GM12874 (cell line): ENCODE results near the gene PPM1E.

Experiments used
- CTCF ChIP-seq: IDR thresholded peaks from 2 replicates; pipeline ENCODE4 v1.5.1; 2011; ENCODE audit warnings: low read depth, mild to moderate bottlenecking, control low read depth, low read length, moderate library complexity; ENCODE audit not compliant: insufficient read depth

The PPM1E gene

DNA sequence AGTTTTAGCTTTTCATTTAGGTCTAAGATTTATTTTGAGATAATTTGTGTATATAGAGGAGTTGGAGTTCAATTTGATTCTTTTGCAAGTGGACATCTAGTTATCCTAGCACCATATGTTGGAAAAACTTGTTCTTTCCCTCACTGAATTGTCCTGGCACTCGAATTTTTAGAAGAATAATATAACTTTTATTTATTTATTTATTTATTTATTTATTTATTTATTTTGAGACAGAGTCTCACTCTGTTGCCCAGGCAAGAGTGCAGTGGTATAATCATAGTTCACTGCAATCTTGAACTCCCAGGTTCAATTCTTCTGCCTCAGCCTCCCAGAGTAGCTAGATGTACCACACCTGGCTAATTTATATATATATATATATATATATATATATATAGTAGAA, 29.4 kb downstream of the PPM1E start:
- no peak for TF ChIP-seq CTCF

- no peak for TF ChIP-seq CTCF
Observed at GRCh38 chr17:58786586-58787295, 31.1 kb downstream of the PPM1E start.

DNA sequence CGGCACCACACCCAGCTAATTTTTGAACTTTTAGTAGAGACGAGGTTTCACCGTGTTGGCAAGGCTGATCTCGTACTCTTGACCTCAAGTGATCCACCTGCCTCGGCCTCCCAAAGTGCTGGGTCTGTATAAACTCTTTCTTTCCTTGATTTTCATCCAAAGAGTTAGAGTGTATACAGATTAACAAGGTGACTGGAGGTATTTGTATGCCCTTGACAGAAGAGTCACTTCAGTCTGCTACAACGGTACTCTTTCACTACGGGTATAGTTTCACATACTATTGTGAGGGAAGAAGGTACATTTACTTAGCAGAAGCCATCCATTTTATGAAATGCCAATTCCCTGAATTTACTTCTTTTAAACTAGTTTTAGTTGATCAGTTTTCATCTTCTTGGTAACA, 32.5 kb downstream of the PPM1E start:
- no peak for TF ChIP-seq CTCF

DNA sequence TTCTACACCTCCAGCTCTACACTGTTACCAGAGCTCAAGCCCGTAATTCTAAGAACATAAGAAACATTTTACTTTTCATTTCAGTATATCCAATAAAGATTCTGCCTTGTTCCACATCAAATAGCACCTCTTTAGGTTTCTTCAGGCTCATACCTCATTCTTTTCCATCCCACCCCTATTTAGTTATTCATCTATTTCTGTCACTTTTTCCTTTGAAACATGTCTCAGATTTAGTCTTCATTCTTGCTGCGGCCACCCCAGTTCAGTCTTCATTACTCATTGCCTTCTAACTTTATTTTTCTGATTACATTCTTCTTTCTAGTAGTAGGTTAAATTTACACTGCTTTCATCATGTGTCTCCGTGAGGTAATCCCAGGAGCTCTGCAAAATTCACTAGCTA, 33.5 kb downstream of the PPM1E start:
- no peak for TF ChIP-seq CTCF

GRCh38 chr17:58789831-58790230, 34.2 kb downstream of the PPM1E start:
- no peak for TF ChIP-seq CTCF

GRCh38 chr17:58802188-58802587, 46.5 kb downstream of the PPM1E start:
- no peak for TF ChIP-seq CTCF

DNA sequence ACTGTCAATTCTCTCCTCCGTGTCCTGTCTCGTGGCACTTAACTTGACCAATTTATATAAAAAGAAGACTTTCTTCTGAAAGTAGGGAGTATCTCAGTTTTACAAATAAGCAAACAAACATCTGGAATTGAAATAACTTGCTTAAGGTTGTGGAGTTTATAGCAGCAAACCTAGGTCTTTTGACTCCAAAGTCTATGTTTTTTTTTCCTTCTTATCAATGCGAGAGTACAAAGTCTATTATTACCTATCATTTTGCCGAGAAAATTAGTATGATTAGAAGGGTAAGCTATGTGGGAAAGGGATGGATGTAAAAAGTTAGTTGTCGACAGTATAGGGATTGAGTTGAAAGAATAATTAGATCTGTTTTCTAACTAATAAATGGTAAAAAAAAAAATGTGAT, 50.4 kb downstream of the PPM1E start:
- no peak for TF ChIP-seq CTCF
